Sciatic nerve (tissue), 2 donors: Measurements from ENCODE around the gene NFRKB. TPM values are rescaled to one million over a fixed set of nuclear protein-coding genes. Genes with fewer than 3 reads are reported as not detected.

Experiments used
- ATAC-seq: fragments of 200-7000 bp; cut with Tn5 transposase; one replicate; pipeline ENCODE4 v1.9.1; 2020; ENCODE audit warnings: mild to moderate bottlenecking, moderate library complexity
- DNase-seq: peaks from one replicate; pipeline ENCODE4 v3.0.0-alpha.2; 2020; ENCODE audit warnings: low spot score
- intact Hi-C: fragments of 100-400 bp; cut with DNase I; formaldehyde crosslinking; loops from one replicate; pipeline ENCODE4 v1.14.2; 2022
- total RNA-seq: library from RNA; stranded (reverse); fragmentation: NEBNext Ultra II Directional; extraction: Animal tissue kit (Norgen Biotek cat#: 25700); gene quantifications from one replicate; pipeline ENCODE4 v1.2.1, GENCODE V29; 2021
- donor health status: DM: no; HTN: no; CAD: no.
- donor health status: DM: no; HTN: no; CAD: no.

NFRKB gene
- total RNA-seq = 27.4 TPM

DNA sequence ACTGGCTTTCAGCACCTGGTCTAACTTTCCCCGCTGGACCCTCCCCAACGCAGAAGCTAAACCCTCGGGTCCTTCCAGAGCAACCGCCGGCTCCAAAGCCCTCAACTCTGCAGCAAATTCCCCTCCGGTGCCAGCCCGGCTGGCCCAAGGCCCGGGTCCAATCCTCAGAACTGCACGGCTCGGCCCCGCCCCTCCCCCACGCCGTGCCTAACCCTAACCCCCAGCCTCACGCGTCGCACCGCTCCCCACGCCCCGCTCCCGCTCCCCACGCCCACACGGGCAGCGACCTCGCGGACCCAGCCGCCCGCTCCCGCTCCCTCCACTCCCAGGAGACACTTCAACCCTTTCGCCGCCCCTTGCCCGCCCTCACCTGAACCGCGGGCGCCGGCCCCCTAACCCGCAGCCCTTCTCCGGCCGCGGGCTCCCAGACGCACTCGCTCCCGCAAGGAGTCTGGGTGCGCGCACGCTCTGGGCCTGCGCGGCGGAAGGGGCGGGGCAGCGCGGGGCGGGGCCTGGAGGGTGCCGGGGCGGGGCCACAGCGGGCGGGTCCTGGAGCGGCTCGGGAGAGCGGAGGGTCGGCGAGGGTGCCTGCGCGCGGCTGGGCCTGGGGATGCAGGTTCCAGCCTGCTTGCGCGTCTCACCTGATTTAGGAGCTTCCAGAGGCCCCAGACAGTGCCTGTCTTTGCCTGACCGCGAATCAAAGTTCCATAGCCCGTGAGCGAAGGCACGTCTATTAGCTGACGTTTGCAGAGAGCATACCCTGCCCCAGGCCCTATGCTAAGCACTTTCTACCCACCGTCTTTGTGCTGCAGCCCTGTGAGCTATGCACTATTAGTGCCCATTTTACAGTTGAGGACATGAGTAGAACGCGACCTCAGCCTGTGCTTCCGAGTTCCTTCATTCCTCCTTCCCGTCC lies at the start of gene NFRKB:
Gene NFRKB (minus strand): TSS at position 453 of the 916 bp plus-strand sequence. CDS start 2,729 bp downstream, outside the sequence.
- intact Hi-C loops = no loop called here
- ATAC-seq = peak; percentile 99
- peak; percentile 92 for DNase-seq

DNA sequence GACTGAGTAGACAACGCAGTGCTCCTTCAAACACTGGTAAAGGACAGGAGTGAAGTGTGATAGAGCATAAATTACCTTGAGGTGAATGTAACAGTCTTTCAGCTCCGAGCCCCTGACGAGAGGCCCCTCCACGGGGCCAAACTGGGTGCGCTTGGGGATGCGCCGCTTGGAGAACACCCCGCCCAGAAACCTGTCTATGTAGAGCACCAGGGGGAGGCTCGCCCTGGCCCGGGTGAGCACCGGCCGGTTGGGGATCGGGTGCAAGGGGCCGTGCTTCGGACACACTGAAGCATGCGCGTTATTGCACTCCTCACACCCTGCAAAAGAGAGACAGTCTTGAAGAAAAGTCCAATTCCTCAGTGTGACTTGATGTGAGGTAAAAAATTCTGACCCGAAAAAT lies 49.3 kb upstream of the NFRKB start:
- intact Hi-C loops = no loop called here
- ATAC-seq (no peak), DNase-seq (no peak)

DNA sequence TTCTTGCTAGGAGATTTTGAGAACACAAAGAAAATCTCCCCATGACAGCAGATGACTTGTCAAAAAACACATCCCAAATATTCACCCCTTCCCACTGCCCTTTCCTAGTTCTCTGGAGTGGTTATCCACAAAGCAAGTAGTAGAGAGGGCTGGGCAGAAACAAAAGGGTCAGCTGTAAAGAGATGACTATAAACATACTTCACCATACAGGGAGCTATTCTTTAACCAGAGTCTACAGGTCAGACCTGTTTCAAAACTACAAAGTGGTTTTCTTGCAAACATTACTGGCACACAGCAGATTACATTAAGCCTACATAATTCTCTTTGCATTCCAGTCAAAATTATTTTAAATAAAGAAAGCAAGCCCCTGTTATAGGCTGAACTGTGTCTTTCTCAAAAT lies 47.7 kb upstream of the NFRKB start:
- DNase-seq = no peak
- intact Hi-C loops = no loop called here
- ATAC-seq = no peak

DNA sequence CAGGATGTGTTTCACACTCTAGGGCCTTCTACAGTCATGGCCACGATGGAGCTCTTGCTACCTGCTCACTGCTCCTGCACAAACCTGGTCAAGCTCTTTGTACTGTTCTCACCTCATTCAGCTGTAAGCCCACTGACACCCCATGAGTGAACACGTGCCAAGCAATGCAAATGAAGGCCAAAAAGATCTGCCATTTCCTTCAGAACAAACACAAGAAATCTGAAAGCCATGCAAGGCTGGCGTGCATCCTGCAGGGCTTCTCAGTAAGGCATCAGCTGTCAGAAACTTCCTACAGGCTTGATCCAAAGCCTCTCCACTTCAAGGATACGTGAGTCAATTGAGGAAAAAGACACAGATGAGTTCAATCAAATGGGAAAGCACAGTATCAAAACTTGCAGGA lies 44.1 kb upstream of the NFRKB start:
- DNase-seq (no peak), ATAC-seq (no peak)
- intact Hi-C loops = loop anchor here (5.0 kb wide), 1 partner anchor 198 kb away; no protein-coding TSS in a partner anchor

DNA sequence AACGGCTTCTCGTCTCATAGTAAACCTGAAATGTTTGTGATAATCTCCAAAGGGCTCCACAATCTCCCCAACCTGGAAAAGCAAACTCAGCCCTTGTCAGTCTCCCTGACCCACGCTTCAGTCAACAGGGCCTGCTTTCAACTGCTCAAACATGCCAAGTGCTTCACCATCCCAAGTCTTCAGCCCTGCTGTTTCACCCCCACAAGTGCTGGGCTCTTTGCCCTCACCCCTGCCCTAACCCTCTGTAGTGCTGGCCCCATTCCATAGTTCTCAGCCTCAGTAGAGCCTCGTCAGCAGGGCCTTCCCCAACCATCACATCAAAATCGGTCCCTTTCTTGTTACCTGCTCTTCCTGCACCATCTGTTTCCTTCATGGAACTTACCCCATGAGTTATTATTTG lies 43.4 kb upstream of the NFRKB start:
- peak; percentile 28 for ATAC-seq
- DNase-seq = no peak
- intact Hi-C loops = loop anchor here (5.0 kb wide), 1 partner anchor 199 kb away; no protein-coding TSS in a partner anchor

DNA sequence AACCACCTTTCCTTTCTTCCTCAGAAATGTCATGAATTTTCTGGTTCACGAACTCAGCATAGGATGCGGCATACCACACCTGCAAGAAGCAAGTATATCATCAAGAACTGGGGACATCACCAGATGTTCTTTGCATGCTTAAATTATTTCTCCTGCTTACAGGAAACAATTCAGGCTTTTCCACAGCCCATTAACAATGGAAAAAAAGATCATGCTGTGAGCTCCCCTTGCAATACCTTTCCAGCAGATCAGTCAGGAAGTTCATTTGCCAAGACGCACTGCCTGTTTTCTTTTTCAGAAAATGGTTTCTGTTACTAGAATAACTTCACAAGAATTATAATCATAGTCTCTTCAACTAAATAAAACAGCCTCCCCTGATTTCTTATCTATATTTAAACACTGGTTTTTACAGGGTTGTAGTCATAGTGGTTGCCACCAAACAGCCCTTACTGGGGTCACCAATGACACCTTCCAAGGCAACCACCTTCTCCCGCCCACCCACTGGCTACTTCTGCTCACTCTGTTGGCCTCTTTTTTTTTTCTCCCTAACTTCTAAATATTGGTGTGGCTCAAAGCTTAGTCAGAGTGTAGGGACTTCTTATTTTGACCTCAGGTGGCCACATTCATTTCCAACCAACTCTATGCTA lies 42.3 kb upstream of the NFRKB start:
- DNase-seq = no peak
- intact Hi-C loops = loop anchor here (5.0 kb wide), 1 partner anchor 200 kb away; no protein-coding TSS in a partner anchor
- ATAC-seq = no peak

DNA sequence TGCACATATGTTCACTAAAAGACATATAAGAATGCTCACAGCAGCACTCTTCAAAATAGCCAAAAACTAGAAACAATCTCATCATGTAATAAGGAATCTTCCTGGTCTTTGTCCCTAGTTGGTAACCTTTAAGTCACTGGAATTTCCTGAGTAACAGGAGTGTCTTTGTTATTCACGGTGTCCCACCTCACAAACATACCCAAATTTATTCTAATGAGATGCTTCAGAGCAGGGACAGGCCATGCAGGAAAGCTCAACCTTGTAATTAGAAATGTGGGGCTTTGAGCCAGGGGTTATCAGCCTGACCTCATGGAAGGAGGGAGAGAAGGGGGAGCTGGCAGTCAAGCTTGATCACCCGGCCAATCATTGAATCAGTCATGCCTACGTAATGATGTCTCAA lies 40.3 kb upstream of the NFRKB start:
- ATAC-seq = no peak
- intact Hi-C loops = loop anchor here (5.0 kb wide), 1 partner anchor 202 kb away; no protein-coding TSS in a partner anchor
- no peak for DNase-seq

DNA sequence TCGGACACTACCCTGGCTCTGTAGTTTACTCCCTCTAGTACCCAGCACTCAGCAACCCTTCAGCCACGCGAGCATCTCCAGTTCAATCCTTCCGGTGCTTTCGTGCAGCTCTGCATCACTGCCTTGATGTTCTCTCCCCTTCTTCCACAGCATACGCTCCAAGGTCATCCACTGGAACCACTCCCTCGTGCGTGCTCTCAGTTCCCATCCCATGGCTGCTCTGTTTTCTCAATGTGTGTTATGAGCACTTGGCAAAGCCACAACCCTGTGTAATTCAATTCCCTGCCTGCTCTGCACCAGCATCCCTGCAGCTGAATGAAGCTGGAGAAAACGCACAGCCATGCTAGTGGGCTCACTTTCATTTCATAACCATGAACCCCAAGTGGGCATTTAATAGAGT lies 38.5 kb upstream of the NFRKB start:
- intact Hi-C loops = no loop called here
- DNase-seq (no peak), ATAC-seq (no peak)

DNA sequence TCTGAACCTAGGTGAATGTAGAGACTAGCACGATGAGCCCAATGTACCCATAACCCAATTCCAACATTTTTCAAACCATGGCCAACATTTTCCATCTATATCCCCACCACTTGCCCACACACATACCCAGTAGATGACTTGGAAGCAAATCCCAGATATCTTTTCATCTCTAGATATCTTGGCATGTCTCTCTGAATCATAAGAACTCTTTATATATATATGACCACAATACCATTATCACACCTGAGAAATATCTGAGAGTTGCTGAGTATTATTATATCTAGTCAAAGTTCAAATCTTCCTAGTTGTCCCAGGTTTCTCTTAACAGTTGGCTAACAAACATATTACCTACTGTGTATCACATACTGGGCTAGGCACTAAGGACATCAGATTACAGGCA lies 37.9 kb upstream of the NFRKB start:
- intact Hi-C loops = no loop called here

DNA sequence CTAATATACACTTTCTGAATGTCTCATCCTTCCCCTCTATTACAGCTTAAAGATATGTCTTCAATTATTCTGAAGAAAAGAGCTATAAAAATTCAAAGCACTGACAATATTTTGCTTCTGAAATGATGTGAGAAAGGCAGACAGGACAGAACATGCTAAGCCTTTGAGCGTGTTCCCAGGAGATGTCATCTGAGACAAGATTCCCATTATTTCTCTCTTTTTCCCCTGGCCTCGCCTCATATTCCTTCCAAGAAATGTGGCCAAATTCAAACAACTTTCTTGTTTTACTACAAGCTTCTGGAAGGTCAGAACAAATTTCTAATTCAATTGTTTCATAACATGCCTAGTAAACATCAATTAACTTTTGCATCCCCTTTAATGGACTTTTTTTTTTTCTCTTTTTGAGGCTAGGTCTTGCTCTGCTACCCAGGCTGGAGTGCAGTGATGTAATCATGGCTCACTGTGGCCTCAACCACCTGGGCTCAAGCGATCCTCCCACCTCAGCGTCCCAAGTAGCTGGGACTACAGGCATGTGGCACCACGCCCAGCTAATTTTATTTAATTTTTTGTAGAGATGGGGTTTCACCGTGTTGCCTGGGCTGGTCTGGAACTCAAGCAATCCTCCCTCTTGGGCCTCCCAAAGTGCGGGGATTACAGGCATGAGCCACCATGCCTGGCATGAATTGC lies 37.1 kb upstream of the NFRKB start:
- DNase-seq (no peak), ATAC-seq (peak; percentile 82)
- intact Hi-C loops = no loop called here

More for the DNA sequence above, 37.9 kb upstream of the NFRKB start:
- ATAC-seq (no peak), DNase-seq (no peak)

DNA sequence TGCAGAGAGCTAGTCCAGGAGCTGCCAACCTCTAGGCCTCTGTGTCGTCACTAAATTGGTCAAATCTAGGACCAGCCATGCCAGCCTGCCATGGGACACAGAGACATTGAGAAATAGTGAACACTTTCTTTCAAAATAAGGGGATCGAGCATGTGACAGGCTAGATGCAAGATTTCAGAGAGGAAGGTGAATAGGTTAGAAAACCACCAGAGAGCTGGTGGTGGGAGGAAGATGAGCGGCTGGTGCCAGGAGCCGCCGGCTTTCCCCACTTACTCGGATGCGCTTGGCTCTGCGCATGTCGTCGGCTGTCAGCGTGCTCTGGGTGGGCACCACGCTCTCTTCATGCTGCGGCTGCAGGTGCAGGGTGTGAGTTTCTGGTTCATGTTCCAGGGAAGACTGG lies 35.4 kb upstream of the NFRKB start:
- DNase-seq (no peak), ATAC-seq (no peak)
- intact Hi-C loops = no loop called here

DNA sequence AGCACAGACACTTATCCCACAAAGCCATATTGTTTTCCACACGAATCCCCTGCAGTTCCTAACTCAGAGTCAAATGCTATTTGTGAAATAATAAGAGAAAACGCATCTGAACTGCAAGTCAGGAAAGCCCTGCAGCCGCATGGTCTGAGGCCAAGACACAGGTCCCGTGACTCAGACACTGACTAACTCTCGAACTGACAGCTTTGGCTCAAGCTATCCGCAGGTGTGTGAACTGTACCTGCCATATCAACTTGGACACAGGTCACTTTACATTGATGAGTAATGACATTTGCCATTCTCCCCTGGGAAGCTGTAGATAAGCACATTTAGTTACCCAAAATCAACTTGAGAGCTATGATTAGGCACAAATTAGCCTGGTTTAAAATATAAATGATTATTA lies 34.9 kb upstream of the NFRKB start:
- ATAC-seq = no peak
- no peak for DNase-seq
- intact Hi-C loops = no loop called here

DNA sequence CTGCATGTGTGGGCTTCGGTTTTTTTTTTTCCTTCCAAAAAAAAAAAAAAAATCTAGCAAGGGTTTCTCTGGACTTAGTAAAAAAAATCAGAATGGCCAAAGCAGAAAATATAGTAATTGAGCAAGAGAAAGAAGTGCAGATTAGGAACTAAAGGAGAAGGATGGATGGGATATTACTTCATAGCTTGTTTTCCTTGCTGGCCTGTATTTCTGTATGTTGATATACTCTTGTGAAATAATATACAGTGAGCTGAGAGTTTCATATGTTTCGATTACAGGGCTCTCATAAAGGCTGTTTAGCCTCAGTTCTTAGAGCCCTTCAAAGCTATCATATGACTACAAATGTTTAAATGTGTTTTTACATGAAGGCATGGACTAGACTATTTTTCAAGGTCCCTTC lies 34.3 kb upstream of the NFRKB start:
- intact Hi-C loops = no loop called here
- no peak for ATAC-seq
- DNase-seq = no peak

DNA sequence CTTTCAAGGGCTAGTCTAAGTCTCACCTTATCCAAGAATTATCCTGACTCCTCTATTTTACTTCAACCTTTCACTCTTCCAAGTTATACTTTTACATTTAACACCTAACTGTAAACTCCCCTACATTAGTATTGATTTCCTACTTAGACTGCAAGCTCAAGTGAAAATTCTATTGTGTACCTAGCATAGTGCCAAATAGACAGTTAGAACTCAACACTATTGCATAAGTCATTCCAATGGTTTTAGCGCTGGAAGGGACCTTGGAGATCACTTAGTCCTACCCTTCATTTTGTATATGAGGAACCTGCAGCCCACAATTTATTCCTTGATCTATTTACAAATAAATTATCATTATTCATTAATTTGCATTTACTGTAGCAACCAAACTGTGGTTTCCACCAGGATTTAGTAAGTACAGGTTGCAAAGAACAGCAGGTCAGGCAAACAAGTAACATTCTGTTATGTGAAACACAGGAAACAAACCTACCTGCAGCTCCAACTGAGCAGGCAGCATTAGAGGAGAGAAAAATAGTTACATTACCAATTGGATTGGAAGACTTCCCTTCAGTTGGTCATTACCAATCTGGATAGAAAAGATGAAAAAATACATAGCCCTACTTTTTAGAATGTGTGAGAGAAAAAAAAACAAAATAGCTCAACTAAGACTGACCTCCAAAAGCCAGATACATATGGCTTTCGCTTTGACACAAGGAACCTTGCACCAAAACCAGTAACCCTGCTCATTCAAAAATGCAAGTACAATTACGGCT lies 33.7 kb upstream of the NFRKB start:
- intact Hi-C loops = no loop called here
- ATAC-seq = no peak

DNA sequence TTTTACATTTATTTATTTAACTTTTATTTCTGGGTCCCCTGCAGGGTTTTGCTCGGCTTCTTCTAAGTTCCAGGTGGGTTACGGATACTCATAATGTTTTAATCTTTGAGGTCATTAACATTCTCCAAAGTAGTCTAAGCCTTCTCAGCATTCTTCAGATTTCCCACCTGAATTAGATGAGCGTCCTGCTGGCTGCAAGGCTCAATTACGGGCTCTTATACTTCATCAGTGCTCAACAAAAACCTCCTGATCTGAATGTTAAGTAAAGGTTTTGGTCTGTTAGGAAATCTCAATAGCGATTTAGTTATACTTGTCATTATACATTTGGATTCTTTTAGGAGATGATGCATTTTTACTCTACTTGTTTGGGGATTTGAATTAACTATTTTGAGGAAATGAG lies 27.3 kb upstream of the NFRKB start:
- intact Hi-C loops = loop anchor here (2.0 kb wide), 1 partner anchor 208 kb away; no protein-coding TSS in a partner anchor
- no peak for ATAC-seq
- DNase-seq = no peak

More for the DNA sequence above, 33.7 kb upstream of the NFRKB start:
- DNase-seq = no peak

DNA sequence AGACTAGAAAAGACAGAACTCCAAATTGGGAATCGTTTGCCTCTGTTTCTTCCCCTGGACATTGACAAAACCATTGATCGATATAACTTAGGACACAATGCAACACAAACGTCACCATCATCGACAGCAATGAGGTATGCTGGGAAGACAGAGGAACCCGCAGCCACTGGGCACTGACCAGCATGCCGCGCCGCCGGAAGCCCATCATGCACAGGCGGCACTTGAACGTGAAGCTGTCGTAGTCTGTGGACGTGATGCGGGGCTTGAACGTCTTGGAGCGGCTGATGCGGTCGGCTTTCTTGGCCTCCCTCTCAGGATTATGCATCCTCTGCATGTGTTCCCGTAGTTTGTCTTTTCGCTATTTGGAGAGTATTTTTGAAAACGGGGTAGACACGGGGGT lies 23.0 kb upstream of the NFRKB start:
- no peak for DNase-seq
- no peak for ATAC-seq
- intact Hi-C loops = no loop called here

DNA sequence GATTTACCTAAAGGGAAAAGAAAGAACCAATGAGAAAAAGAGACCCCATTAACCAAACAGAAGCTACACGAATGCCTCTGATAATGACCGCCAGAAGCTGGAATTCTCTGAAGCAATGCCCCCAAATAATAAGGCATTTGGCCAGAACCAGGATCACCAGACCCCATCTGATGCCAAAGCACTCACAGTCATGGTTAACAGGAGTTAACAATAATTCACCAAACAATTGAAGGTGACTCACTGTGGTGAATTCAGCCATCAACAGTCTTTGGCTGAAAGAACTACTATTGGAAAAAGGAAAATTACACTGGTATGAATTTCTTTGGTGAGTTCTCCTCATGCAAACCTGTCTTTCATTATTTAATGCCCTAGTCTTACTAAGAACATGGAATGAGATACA lies 21.9 kb upstream of the NFRKB start:
- no peak for DNase-seq
- intact Hi-C loops = no loop called here
- ATAC-seq = no peak

DNA sequence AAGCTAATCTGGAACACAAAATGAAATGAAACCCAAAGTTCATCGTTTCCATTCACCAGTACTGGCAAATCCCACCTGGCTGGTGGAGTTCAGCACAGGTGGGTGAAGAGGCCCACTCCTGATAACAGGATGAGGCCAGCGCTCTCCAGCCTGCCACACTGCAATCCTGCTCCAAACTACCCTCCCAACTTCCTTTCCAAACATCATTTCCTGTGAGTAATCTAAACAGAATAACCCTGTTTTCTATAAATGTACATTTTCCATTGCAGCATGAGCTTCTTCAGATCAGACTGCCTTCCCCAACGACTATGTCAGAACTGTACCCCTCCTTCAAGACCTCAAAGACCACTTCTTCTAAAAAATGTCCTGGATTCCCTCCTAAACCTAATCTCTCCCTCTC lies 15.9 kb upstream of the NFRKB start:
- intact Hi-C loops = no loop called here
- no peak for DNase-seq
- ATAC-seq = no peak

DNA sequence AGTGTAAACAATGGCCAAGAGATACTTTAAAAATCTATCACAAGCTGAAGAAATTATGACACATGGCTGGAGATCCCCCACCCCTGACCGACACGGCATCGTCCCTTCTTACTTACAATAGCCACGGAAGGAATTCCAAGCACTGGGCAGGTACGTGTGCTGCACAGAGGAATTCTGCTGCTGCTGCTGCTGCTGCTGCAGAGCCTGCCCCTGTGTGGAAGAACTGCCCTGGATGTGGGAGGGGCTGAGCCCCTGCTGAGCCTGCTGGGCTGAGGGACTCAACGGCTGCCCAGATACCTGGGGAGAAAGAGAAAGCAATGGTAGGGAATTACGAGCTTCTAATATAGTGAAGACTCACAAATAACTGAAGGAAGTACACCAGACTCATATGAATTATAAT lies 15.0 kb upstream of the NFRKB start:
- intact Hi-C loops = no loop called here
- no peak for ATAC-seq
- DNase-seq = no peak
